CD14-positive monocyte (primary cell): ENCODE data around the gene IMPG2. TPM values are rescaled to one million over a fixed set of nuclear protein-coding genes. Genes with fewer than 3 reads are reported as not detected.

Source experiments
- DNase-seq, 3 donors: peaks; one replicate each; pipeline ENCODE4 v3.0.0-alpha.2; 2011 to 2022
- H2AFZ ChIP-seq: 2 replicates; pipeline ENCODE4 v1.6.0; 2012; ENCODE audit warnings: mild to moderate bottlenecking, low read depth, low read length, inconsistent platforms; ENCODE audit not compliant: insufficient read depth, poor library complexity, severe bottlenecking
- H3K27ac ChIP-seq, 2 donors: 1 replicate in 1 of 2; 2 replicates in 1 of 2; pipeline ENCODE4 v1.5.1; 2012 to 2013; ENCODE audit warnings: low read length in 2 of 2, control low read depth in 1 of 2, inconsistent platforms in 1 of 2, low read depth in 1 of 2, mild to moderate bottlenecking in 1 of 2
- H3K27me3 ChIP-seq, 2 donors: one replicate each; pipeline versions ENCODE4 v1.6.0 to v1.6.1; 2011 to 2013; ENCODE audit warnings: low read length in 2 of 2; ENCODE audit not compliant: control insufficient read depth in 2 of 2, insufficient read depth in 2 of 2
- H3K36me3 ChIP-seq, 2 donors: replicated peaks in 1 of 2; 1 replicate in 1 of 2; 2 replicates in 1 of 2; pipeline versions ENCODE4 v1.5.1 to v1.6.1; 2012 to 2013; ENCODE audit warnings: low read length in 2 of 2, control low read depth in 1 of 2, inconsistent platforms in 1 of 2, mild to moderate bottlenecking in 1 of 2; ENCODE audit not compliant: insufficient read depth in 2 of 2, control insufficient read depth in 1 of 2
- H3K4me1 ChIP-seq, 2 donors: 1 replicate in 1 of 2; 2 replicates in 1 of 2; pipeline versions ENCODE4 v1.5.1 to v1.6.1; 2012 to 2013; ENCODE audit warnings: low read length in 2 of 2, control low read depth in 1 of 2, inconsistent platforms in 1 of 2, mild to moderate bottlenecking in 1 of 2, moderate library complexity in 1 of 2; ENCODE audit not compliant: insufficient read depth in 2 of 2, control insufficient read depth in 1 of 2
- H3K4me2 ChIP-seq: replicated peaks from 2 replicates; pipeline ENCODE3; 2012; ENCODE audit warnings: low read length, moderate library complexity, mild to moderate bottlenecking; ENCODE audit not compliant: poor library complexity, severe bottlenecking; ENCODE audit errors: extremely low read depth
- H3K4me3 ChIP-seq, 3 experiments: fragments of 200-600 bp in 1 of 3; sonication (generic) in 1 of 3; replicated peaks in 1 of 3; 1 replicate in 2 of 3; 2 replicates in 1 of 3; pipeline ENCODE4 v1.5.1; 2011 to 2013; ENCODE audit warnings: low read length in 3 of 3, mild to moderate bottlenecking in 3 of 3, control low read depth in 2 of 3, low read depth in 2 of 3, inconsistent platforms in 1 of 3, moderate library complexity in 1 of 3
- H3K79me2 ChIP-seq: 2 replicates; pipeline ENCODE4 v1.6.0; 2012; ENCODE audit warnings: mild to moderate bottlenecking, control low read depth, inconsistent platforms, low read length, moderate library complexity; ENCODE audit not compliant: insufficient read depth
- H3K9ac ChIP-seq: 2 replicates; pipeline ENCODE4 v1.6.0; 2017; ENCODE audit warnings: low read length, mild to moderate bottlenecking; ENCODE audit not compliant: insufficient read depth, poor library complexity, severe bottlenecking
- H3K9me3 ChIP-seq, 2 donors: replicated peaks in 1 of 2; 1 replicate in 1 of 2; 2 replicates in 1 of 2; pipeline versions ENCODE4 v1.5.1 to v1.6.1; 2012 to 2013; ENCODE audit warnings: low read length in 2 of 2, control low read depth in 1 of 2; ENCODE audit not compliant: control insufficient read depth in 1 of 2, insufficient read depth in 1 of 2
- H4K20me1 ChIP-seq: 2 replicates; pipeline ENCODE4 v1.6.0; 2012; ENCODE audit warnings: mild to moderate bottlenecking, low read length, control low read depth, moderate library complexity; ENCODE audit not compliant: insufficient read depth
- H3K27ac Mint-ChIP-seq, 7 donors: one replicate each; pipeline ENCODE4 v1.8.0; 2020; ENCODE audit warnings: mild to moderate bottlenecking in 7 of 7, mixed read lengths in 7 of 7, moderate library complexity in 6 of 7, inconsistent platforms in 2 of 7
- H3K27me3 Mint-ChIP-seq, 3 donors: one replicate each; pipeline ENCODE4 v1.8.0; 2021 to 2022; ENCODE audit warnings: low read depth in 3 of 3, mild to moderate bottlenecking in 3 of 3, mixed read lengths in 3 of 3, moderate library complexity in 3 of 3, inconsistent platforms in 1 of 3
- H3K36me3 Mint-ChIP-seq, 2 donors: one replicate each; pipeline ENCODE4 v1.8.0; 2020; ENCODE audit warnings: mixed read lengths in 2 of 2, inconsistent platforms in 1 of 2, mild to moderate bottlenecking in 1 of 2
- H3K4me1 Mint-ChIP-seq: one replicate; pipeline ENCODE4 v1.8.0; 2020; ENCODE audit warnings: mild to moderate bottlenecking, mixed read lengths
- H3K4me3 Mint-ChIP-seq, 2 donors: one replicate each; pipeline ENCODE4 v1.8.0; 2020; ENCODE audit warnings: mild to moderate bottlenecking in 2 of 2, mixed read lengths in 2 of 2, moderate library complexity in 1 of 2
- H3K9me3 Mint-ChIP-seq, 7 donors: one replicate each; pipeline ENCODE4 v1.8.0; 2020 to 2022; ENCODE audit warnings: mixed read lengths in 7 of 7, mild to moderate bottlenecking in 6 of 7, moderate library complexity in 6 of 7, inconsistent platforms in 2 of 7
- WGBS: methylation state at CpG from one replicate; pipeline ENCODE4 v1.1.5; 2013; ENCODE audit warnings: missing lambda C conversion rate; ENCODE audit not compliant: insufficient coverage; 5-methylcytosine and 5-hydroxymethylcytosine counted together
- intact Hi-C, 2 donors: fragments of 100-400 bp; cut with micrococcal nuclease; formaldehyde crosslinking; loops; one replicate each; pipeline versions ENCODE4 v1.15.0 to v1.15.1; 2023
- polyA plus RNA-seq, 3 donors: library from polyadenylated mRNA; depleted of rRNA in 1 of 3; unstranded in 2 of 3; stranded (reverse) in 1 of 3; fragments of 300-500 nt in 2 of 3; fragments of >200 nt in 1 of 3; fragmentation: Illumina TruSeq in 2 of 3; gene quantifications; 1 replicate in 2 of 3; 2 replicates in 1 of 3; pipeline ENCODE4 v1.2.3, GENCODE V29; 2012 to 2021
- TF ChIP-seq, protein P1 (sequence below): fragments of 200-600 bp; IDR thresholded peaks from one replicate; pipeline ENCODE4 v1.8.0; 2022; ENCODE audit warnings: antibody characterized with exemption, mild to moderate bottlenecking

The IMPG2 gene
- polyA plus RNA-seq, 3 donors: 0.04 to 0.15 TPM; not detected in 1

DNA sequence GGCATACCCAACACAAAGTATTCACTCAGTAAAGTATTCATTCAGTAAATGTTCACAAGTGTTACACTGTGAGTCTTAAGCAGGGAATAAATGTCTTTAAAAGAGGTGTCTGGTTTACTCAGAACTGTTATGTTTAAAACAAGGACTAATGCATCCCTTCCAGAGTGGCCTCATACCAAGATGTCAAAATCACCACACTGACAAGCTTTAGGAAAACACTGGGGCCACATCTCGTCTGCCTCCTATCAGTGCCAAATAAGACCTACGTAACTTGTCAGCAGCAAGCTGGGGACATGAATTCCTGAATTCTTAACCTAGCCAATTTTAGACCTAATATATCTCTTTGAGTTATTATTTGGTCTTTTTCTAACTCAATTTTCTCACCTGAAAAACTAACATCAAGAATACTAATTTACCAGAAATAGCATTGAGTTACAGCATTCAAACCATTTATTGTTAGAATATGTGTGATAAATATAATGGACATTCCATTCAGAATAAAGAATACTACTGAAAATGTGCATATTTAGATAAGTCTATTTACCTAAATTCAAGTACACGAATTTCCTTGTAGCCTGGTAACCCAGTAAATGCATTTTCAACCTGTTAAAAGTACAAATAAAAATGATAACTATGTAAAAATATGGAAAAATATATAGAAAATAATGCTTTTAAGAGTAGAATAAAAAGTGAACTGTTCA lies 51.3 kb downstream of the IMPG2 start:
- TF ChIP-seq, protein P1, sequence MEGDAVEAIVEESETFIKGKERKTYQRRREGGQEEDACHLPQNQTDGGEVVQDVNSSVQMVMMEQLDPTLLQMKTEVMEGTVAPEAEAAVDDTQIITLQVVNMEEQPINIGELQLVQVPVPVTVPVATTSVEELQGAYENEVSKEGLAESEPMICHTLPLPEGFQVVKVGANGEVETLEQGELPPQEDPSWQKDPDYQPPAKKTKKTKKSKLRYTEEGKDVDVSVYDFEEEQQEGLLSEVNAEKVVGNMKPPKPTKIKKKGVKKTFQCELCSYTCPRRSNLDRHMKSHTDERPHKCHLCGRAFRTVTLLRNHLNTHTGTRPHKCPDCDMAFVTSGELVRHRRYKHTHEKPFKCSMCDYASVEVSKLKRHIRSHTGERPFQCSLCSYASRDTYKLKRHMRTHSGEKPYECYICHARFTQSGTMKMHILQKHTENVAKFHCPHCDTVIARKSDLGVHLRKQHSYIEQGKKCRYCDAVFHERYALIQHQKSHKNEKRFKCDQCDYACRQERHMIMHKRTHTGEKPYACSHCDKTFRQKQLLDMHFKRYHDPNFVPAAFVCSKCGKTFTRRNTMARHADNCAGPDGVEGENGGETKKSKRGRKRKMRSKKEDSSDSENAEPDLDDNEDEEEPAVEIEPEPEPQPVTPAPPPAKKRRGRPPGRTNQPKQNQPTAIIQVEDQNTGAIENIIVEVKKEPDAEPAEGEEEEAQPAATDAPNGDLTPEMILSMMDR: no peak
- Histone ChIP-seq H3K27me3 (no peaks in the 10 kb centered on the region), H3K4me1 (no peaks in the 10 kb centered on the region), H3K4me3 (no peak overlapping the region), H3K9me3 (no peaks in the 10 kb centered on the region), H2AFZ (no peak overlapping the region), H3K36me3 (no peaks in the 10 kb centered on the region), H3K4me2 (no peak overlapping the region), H3K27ac (no peak overlapping the region), H3K9ac (no peak overlapping the region), H4K20me1 (no peaks in the 10 kb centered on the region), H3K79me2 (no peaks in the 10 kb centered on the region)
- Mint-ChIP-seq H3K27ac (no peak overlapping the region), H3K4me1 (no peaks in the 10 kb centered on the region), H3K27me3 (peaks cover 0 to 4% (median 0%) of the 10 kb centered on the region in 3 donors), H3K36me3 (no peaks in the 10 kb centered on the region), H3K4me3 (no peak overlapping the region), H3K9me3 (peaks cover 0 to 4% (median 1%) of the 10 kb centered on the region in 7 donors)
- no CpG with 5 or more reads among the region's 3 CpGs for WGBS
- no peak for DNase-seq
- intact Hi-C loops: no loop called here

DNA sequence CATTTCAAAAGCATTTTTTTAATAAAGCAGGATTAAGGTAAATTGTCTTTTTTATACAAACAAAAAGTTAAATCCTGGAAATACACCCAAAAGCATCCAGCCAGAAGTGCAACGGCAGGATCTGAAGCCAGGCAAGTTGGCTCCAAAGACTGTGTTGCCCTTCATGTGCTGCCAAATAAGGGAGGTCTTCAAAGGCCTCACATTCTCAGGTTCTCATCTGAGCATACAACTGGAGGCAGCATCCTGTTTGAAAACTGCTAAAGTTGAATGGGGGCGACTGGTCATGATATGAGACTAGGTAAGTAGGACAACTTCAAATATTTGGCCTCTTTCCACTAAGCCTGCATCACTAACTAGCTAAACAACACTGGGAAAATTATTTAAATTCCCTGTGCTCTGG lies 52.2 kb downstream of the IMPG2 start:
- Mint-ChIP-seq H3K27me3 (peaks cover 0 to 4% (median 2%) of the 10 kb centered on the region in 3 donors), H3K4me3 (no peak overlapping the region), H3K4me1 (no peaks in the 10 kb centered on the region), H3K9me3 (peaks cover 0 to 6% (median 3%) of the 10 kb centered on the region in 7 donors), H3K27ac (no peak overlapping the region), H3K36me3 (no peaks in the 10 kb centered on the region)
- no peaks in the 10 kb centered on the region for H3K79me2 ChIP-seq
- TF ChIP-seq, protein P1: no peak
- H3K9me3 ChIP-seq: no peaks in the 10 kb centered on the region
- no peak overlapping the region for H3K4me2 ChIP-seq
- no peaks in the 10 kb centered on the region for H3K4me1 ChIP-seq
- H3K27me3 ChIP-seq: no peaks in the 10 kb centered on the region
- no peaks in the 10 kb centered on the region for H3K36me3 ChIP-seq
- intact Hi-C loops: no loop called here
- H2AFZ ChIP-seq: no peak overlapping the region
- no peak overlapping the region for H3K4me3 ChIP-seq
- no peak overlapping the region for H3K27ac ChIP-seq
- H4K20me1 ChIP-seq: no peaks in the 10 kb centered on the region
- no CpG with 5 or more reads among the region's 2 CpGs for WGBS
- no peak for DNase-seq
- H3K9ac ChIP-seq: no peak overlapping the region
